Glutamatergic neuron (in vitro differentiated cells): ENCODE measurements around the gene CPD. TPM values are rescaled to one million over a fixed set of nuclear protein-coding genes. Genes with fewer than 3 reads are reported as not detected.

ENCODE experiments used
- DNase-seq: peaks from one replicate; pipeline ENCODE4 v3.0.0; 2022
- H3K27ac Mint-ChIP-seq: one replicate; pipeline ENCODE4 v1.8.0; 2020; ENCODE audit warnings: mild to moderate bottlenecking, mixed read lengths, inconsistent platforms; ENCODE audit not compliant: unreplicated experiment
- H3K27me3 Mint-ChIP-seq: one replicate; pipeline ENCODE4 v1.8.0; 2020; ENCODE audit warnings: mild to moderate bottlenecking, moderate library complexity, mixed read lengths, inconsistent platforms; ENCODE audit not compliant: unreplicated experiment
- H3K36me3 Mint-ChIP-seq: one replicate; pipeline ENCODE4 v1.8.0; 2020; ENCODE audit warnings: mild to moderate bottlenecking, mixed read lengths, inconsistent platforms; ENCODE audit not compliant: unreplicated experiment
- H3K4me1 Mint-ChIP-seq: one replicate; pipeline ENCODE4 v1.8.0; 2020; ENCODE audit warnings: mild to moderate bottlenecking, low read depth, mixed read lengths, inconsistent platforms; ENCODE audit not compliant: unreplicated experiment
- H3K4me3 Mint-ChIP-seq: one replicate; pipeline ENCODE4 v1.8.0; 2020; ENCODE audit warnings: mild to moderate bottlenecking, mixed read lengths, inconsistent platforms; ENCODE audit not compliant: unreplicated experiment
- H3K9me3 Mint-ChIP-seq: one replicate; pipeline ENCODE4 v1.8.0; 2020; ENCODE audit warnings: mild to moderate bottlenecking, moderate library complexity, mixed read lengths, inconsistent platforms; ENCODE audit not compliant: unreplicated experiment
- CTCF ChIP-seq: fragments of 200-600 bp; sonication (generic); IDR thresholded peaks from one replicate; pipeline ENCODE4 v1.5.0; 2021; ENCODE audit not compliant: partially characterized antibody, unreplicated experiment
- total RNA-seq: library from RNA; stranded (reverse); fragmentation: NEBNext Ultra II Directional; extraction: Animal tissue kit (Norgen Biotek cat#: 25700); gene quantifications from one replicate; pipeline ENCODE4 v1.2.1, GENCODE V29; 2021; ENCODE audit not compliant: unreplicated experiment

CPD gene
- total RNA-seq, 1 donor from 2014 or later: 29.8 TPM

- peak; percentile 76 for TF ChIP-seq CTCF
- Mint-ChIP-seq H3K4me1 (no peaks in the 10 kb centered on the region), H3K27me3 (no peaks in the 10 kb centered on the region), H3K4me3 (no peak overlapping the region), H3K36me3 (no peaks in the 10 kb centered on the region), H3K9me3 (peaks cover 2% of the 10 kb centered on the region), H3K27ac (no peak overlapping the region)
- DNase-seq: peak; percentile 25
Observed at GRCh38 chr17:30336369-30337171, 42.2 kb upstream of the CPD start.

GRCh38 chr17:30337393-30337999 lies 41.2 kb upstream of the CPD start:
- TF ChIP-seq CTCF: no peak
- H3K9me3 Mint-ChIP-seq: peaks cover 2% of the 10 kb centered on the region
- no peak for DNase-seq
- no peaks in the 10 kb centered on the region for H3K36me3 Mint-ChIP-seq
- H3K4me1 Mint-ChIP-seq: no peaks in the 10 kb centered on the region
- no peak overlapping the region for H3K4me3 Mint-ChIP-seq
- H3K27ac Mint-ChIP-seq: no peak overlapping the region
- no peaks in the 10 kb centered on the region for H3K27me3 Mint-ChIP-seq

- H3K36me3 Mint-ChIP-seq: no peaks in the 10 kb centered on the region
- no peak overlapping the region for H3K27ac Mint-ChIP-seq
- no peak for DNase-seq
- H3K27me3 Mint-ChIP-seq: no peaks in the 10 kb centered on the region
- peaks cover 2% of the 10 kb centered on the region for H3K9me3 Mint-ChIP-seq
- no peak overlapping the region for H3K4me3 Mint-ChIP-seq
- no peak for TF ChIP-seq CTCF
- no peaks in the 10 kb centered on the region for H3K4me1 Mint-ChIP-seq
Observed at GRCh38 chr17:30339086-30339485, 39.6 kb upstream of the CPD start.

GRCh38 chr17:30340801-30341356 lies 37.8 kb upstream of the CPD start:
- no peak for DNase-seq
- peaks cover 2% of the 10 kb centered on the region for H3K9me3 Mint-ChIP-seq
- H3K27ac Mint-ChIP-seq: no peak overlapping the region
- no peaks in the 10 kb centered on the region for H3K27me3 Mint-ChIP-seq
- H3K4me1 Mint-ChIP-seq: no peaks in the 10 kb centered on the region
- no peak overlapping the region for H3K4me3 Mint-ChIP-seq
- TF ChIP-seq CTCF: no peak
- no peaks in the 10 kb centered on the region for H3K36me3 Mint-ChIP-seq
